Mesenchymal stem cell (in vitro differentiated cells and primary cell): Measurements from ENCODE around the gene MIS18A.

Experiments used
- DNase-seq: peaks from one replicate; pipeline ENCODE4 v3.0.0-alpha.2; 2013
- H2AFZ ChIP-seq: one replicate; pipeline ENCODE4 v1.6.1; 2013; ENCODE audit warnings: low read depth, mild to moderate bottlenecking, control low read depth, inconsistent platforms, low read length, moderate library complexity
- H2AK5ac ChIP-seq: 2 replicates; pipeline ENCODE4 v1.6.1; 2013; ENCODE audit warnings: low read length, moderate library complexity, mild to moderate bottlenecking, inconsistent platforms; ENCODE audit not compliant: severe bottlenecking
- H2BK120ac ChIP-seq: one replicate; pipeline ENCODE4 v1.6.1; 2013; ENCODE audit warnings: low read depth, mild to moderate bottlenecking, inconsistent platforms, low read length, moderate library complexity
- H2BK12ac ChIP-seq, 2 experiments: one replicate each; pipeline ENCODE4 v1.6.1; 2013; ENCODE audit warnings: inconsistent platforms in 2 of 2, low read length in 2 of 2, mild to moderate bottlenecking in 2 of 2, moderate library complexity in 2 of 2, control low read depth in 1 of 2
- H2BK15ac ChIP-seq: one replicate; pipeline ENCODE4 v1.6.1; 2013; ENCODE audit warnings: mild to moderate bottlenecking, low read depth, inconsistent platforms; ENCODE audit not compliant: poor library complexity, severe bottlenecking
- H2BK5ac ChIP-seq: 2 replicates; pipeline ENCODE4 v1.6.1; 2013; ENCODE audit warnings: low read depth, mild to moderate bottlenecking, low read length, control low read depth, inconsistent platforms; ENCODE audit not compliant: poor library complexity, severe bottlenecking
- H3K14ac ChIP-seq, 2 experiments: one replicate each; pipeline ENCODE4 v1.6.1; 2013; ENCODE audit warnings: inconsistent platforms in 2 of 2, low read length in 2 of 2, control low read depth in 1 of 2, mild to moderate bottlenecking in 1 of 2, moderate library complexity in 1 of 2
- H3K18ac ChIP-seq, 2 experiments: one replicate each; pipeline ENCODE4 v1.6.1; 2013; ENCODE audit warnings: inconsistent platforms in 2 of 2, low read length in 2 of 2, control low read depth in 1 of 2, low read depth in 1 of 2, mild to moderate bottlenecking in 1 of 2
- H3K23ac ChIP-seq, 2 experiments: one replicate each; pipeline ENCODE4 v1.6.1; 2013; ENCODE audit warnings: inconsistent platforms in 2 of 2, low read length in 2 of 2, mild to moderate bottlenecking in 2 of 2, moderate library complexity in 2 of 2, control low read depth in 1 of 2
- H3K27ac ChIP-seq: 2 replicates; pipeline ENCODE4 v1.5.1; 2013; ENCODE audit warnings: mild to moderate bottlenecking, moderate library complexity, low read length, control low read depth, inconsistent platforms; ENCODE audit not compliant: poor library complexity, severe bottlenecking
- H3K27me3 ChIP-seq, 2 experiments: 2 replicates each; pipeline versions ENCODE4 v1.6.1 to v1.7.0; 2013; ENCODE audit warnings: low read length in 2 of 2, mild to moderate bottlenecking in 2 of 2, moderate library complexity in 2 of 2, control low read depth in 1 of 2, inconsistent platforms in 1 of 2; ENCODE audit not compliant: control insufficient read depth in 1 of 2, insufficient read depth in 1 of 2
- H3K36me3 ChIP-seq, 2 experiments: 2 replicates each; pipeline versions ENCODE4 v1.6.1 to v1.7.0; 2013; ENCODE audit warnings: low read length in 2 of 2, control low read depth in 1 of 2, inconsistent platforms in 1 of 2, low read depth in 1 of 2, mild to moderate bottlenecking in 1 of 2; ENCODE audit not compliant: insufficient read depth in 2 of 2, control insufficient read depth in 1 of 2
- H3K4ac ChIP-seq, 2 experiments: one replicate each; pipeline ENCODE4 v1.6.1; 2013; ENCODE audit warnings: inconsistent platforms in 2 of 2, low read length in 2 of 2, mild to moderate bottlenecking in 2 of 2, moderate library complexity in 2 of 2, control low read depth in 1 of 2, low read depth in 1 of 2
- H3K4me1 ChIP-seq: 2 replicates; pipeline ENCODE4 v1.6.1; 2013; ENCODE audit warnings: low read depth, low read length, control low read depth; ENCODE audit not compliant: control insufficient read depth, insufficient read depth
- H3K4me2 ChIP-seq: 2 replicates; pipeline ENCODE4 v1.6.1; 2013; ENCODE audit warnings: low read length, mild to moderate bottlenecking, inconsistent platforms; ENCODE audit not compliant: poor library complexity, severe bottlenecking
- H3K4me3 ChIP-seq, 2 experiments: 2 replicates each; pipeline versions ENCODE4 v1.5.1 to v1.7.0; 2013; ENCODE audit warnings: low read length in 2 of 2, mild to moderate bottlenecking in 2 of 2, control low read depth in 1 of 2, low read depth in 1 of 2; ENCODE audit not compliant: insufficient read depth in 1 of 2
- H3K79me1 ChIP-seq: replicated peaks from 2 replicates; pipeline ENCODE4 v1.6.1; 2013; ENCODE audit warnings: mild to moderate bottlenecking, control low read depth, low read length, inconsistent platforms; ENCODE audit not compliant: poor library complexity, severe bottlenecking
- H3K9ac ChIP-seq: 2 replicates; pipeline ENCODE4 v1.7.0; 2013; ENCODE audit warnings: mild to moderate bottlenecking, low read length, moderate library complexity
- H3K9me3 ChIP-seq: 2 replicates; pipeline ENCODE4 v1.7.0; 2013; ENCODE audit warnings: mild to moderate bottlenecking, low read length; ENCODE audit not compliant: control insufficient read depth
- H4K8ac ChIP-seq: one replicate; pipeline ENCODE4 v1.6.1; 2013; ENCODE audit warnings: inconsistent platforms, mild to moderate bottlenecking, low read length, moderate library complexity
- H4K91ac ChIP-seq: one replicate; pipeline ENCODE4 v1.6.1; 2013; ENCODE audit warnings: mild to moderate bottlenecking, low read length, inconsistent platforms
- WGBS: methylation state at CpG from one replicate; pipeline ENCODE4 v1.1.7; 2013; ENCODE audit warnings: mixed read lengths; 5-methylcytosine and 5-hydroxymethylcytosine counted together

MIS18A gene

GRCh38 chr21:32226444-32226843, 52.4 kb downstream of the MIS18A start:
- no peak overlapping the region for H2AFZ ChIP-seq
- H3K4me1 ChIP-seq: no peaks in the 10 kb centered on the region
- no CpG with 5 or more reads among the region's 1 CpG for WGBS
- H3K23ac ChIP-seq: no peak overlapping the region
- H2AK5ac ChIP-seq: no peak overlapping the region
- H2BK12ac ChIP-seq: no peak overlapping the region
- H2BK5ac ChIP-seq: no peak overlapping the region
- H3K4ac ChIP-seq: no peak overlapping the region
- no peak for DNase-seq
- H4K8ac ChIP-seq: no peak overlapping the region
- H3K18ac ChIP-seq: no peak overlapping the region
- no peak overlapping the region for H3K9ac ChIP-seq
- no peak overlapping the region for H4K91ac ChIP-seq
- peaks cover 8% of the 10 kb centered on the region for H3K9me3 ChIP-seq
- H3K14ac ChIP-seq: no peak overlapping the region
- H3K4me3 ChIP-seq: no peak overlapping the region
- no peaks in the 10 kb centered on the region for H3K36me3 ChIP-seq
- no peak overlapping the region for H2BK120ac ChIP-seq
- no peak overlapping the region for H3K4me2 ChIP-seq
- H3K79me1 ChIP-seq: no peaks in the 10 kb centered on the region
- H3K27me3 ChIP-seq: no peaks in the 10 kb centered on the region
- H3K27ac ChIP-seq: no peak overlapping the region
- H2BK15ac ChIP-seq: no peak overlapping the region
